ENCODE measurements around the gene MMP13. TPM values are rescaled to one million over a fixed set of nuclear protein-coding genes. Genes with fewer than 3 reads are reported as not detected.

Gene MMP13
- total and polyA plus RNA-seq, 9 of the 15 experiments (the other 6 are each of a cell fraction or from before 2014, with no cell fraction given), result not detected

DNA sequence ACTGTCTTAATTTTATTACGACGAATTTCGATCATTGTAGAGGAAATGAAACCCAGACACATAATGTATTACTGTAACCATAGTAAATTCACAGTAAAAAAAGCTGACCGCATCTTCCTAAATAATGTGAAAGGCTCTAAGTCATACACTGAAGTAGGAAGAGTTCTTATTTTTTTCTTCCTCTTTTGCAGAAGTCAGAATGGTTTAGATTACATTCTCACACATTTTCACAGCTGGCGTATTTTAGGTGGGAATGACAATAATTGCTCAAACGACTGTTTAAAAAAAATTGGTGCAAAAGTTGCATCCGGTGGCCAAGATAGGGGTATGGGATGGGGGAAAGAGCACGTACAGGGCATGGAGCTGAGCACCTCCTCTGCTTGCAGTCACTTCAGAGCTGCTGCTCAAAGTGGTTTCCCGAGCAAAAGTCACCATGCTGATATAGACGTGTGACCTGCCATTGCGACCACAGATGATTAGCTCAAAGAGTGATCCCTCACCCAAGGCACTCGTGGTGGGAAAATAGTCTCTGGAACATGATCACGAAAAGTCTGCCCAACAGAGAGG is 35.3 kb downstream of the MMP13 start:
- Histone ChIP-seq H3K9me3 (replicated peaks; ENCODE audit: control insufficient read depth, insufficient read depth, low read depth, low read length) (no peaks in the 10 kb centered on the region), H3K27ac (ENCODE audit: extremely low read depth, low read depth, low read length) (no peak overlapping the region), H3K79me2 (ENCODE audit: control insufficient read depth, insufficient read depth, low read length) (no peaks in the 10 kb centered on the region), H2AFZ (ENCODE audit: low read depth, low read length) (no peak overlapping the region), H3K4me1 (replicated peaks in 1 of 2; ENCODE audit: control insufficient read depth in 2 of 2, insufficient read depth in 2 of 2, low read length in 2 of 2) (no peaks in the 10 kb centered on the region), H4K20me1 (replicated peaks; ENCODE audit: control insufficient read depth, insufficient read depth, low read length) (no peaks in the 10 kb centered on the region), H3K9me1 (ENCODE audit: control insufficient read depth, insufficient read depth, low read length) (no peaks in the 10 kb centered on the region), H3K36me3 (ENCODE audit: control insufficient read depth, insufficient read depth, low read length) (no peaks in the 10 kb centered on the region), H3K4me2 (ENCODE audit: insufficient read depth, low read length) (no peak overlapping the region), H3K4me3 (no peak overlapping the region), H3K9ac (ENCODE audit: insufficient read depth in 1 of 2, low read depth in 2 of 2, low read length in 2 of 2) (no peak overlapping the region), H3K27me3 (ENCODE audit: control insufficient read depth in 2 of 2, insufficient read depth in 2 of 2, low read length in 2 of 2) (no peaks in the 10 kb centered on the region)
- DNase-seq (ENCODE audit: extremely low read depth in 1 of 4, low spot score in 3 of 4) (no peak), FAIRE-seq (no peak), ATAC-seq (no peak)
- POLR2A ChIA-PET, result interaction anchor here (0.7 kb wide), 1 partner anchor 14 kb away, joined by 4 read pairs; no protein-coding TSS in a partner anchor
- TF ChIP-seq, protein P1, sequence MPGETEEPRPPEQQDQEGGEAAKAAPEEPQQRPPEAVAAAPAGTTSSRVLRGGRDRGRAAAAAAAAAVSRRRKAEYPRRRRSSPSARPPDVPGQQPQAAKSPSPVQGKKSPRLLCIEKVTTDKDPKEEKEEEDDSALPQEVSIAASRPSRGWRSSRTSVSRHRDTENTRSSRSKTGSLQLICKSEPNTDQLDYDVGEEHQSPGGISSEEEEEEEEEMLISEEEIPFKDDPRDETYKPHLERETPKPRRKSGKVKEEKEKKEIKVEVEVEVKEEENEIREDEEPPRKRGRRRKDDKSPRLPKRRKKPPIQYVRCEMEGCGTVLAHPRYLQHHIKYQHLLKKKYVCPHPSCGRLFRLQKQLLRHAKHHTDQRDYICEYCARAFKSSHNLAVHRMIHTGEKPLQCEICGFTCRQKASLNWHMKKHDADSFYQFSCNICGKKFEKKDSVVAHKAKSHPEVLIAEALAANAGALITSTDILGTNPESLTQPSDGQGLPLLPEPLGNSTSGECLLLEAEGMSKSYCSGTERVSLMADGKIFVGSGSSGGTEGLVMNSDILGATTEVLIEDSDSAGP (CRISPR knock-in tag; IDR thresholded peaks at IDR 0.05), result no peak
- TF ChIP-seq ZFP1 (CRISPR knock-in tag; IDR thresholded peaks at IDR 0.05) (no peak), ARID2 (IDR thresholded peaks at IDR 0.05) (no peak), ARNT (IDR thresholded peaks at IDR 0.05) (no peak), MYNN (IDR thresholded peaks at IDR 0.05) (no peak), MYNN (CRISPR knock-in tag; IDR thresholded peaks at IDR 0.05) (no peak), ZNF589 (CRISPR knock-in tag; IDR thresholded peaks at IDR 0.05; ENCODE audit: low read depth) (no peak), EGR1 (conservative IDR thresholded peaks at IDR 0.05) (no peak), SNIP1 (IDR thresholded peaks at IDR 0.05; ENCODE audit: low read depth) (no peak), SPI1 (IDR thresholded peaks at IDR 0.05; ENCODE audit: borderline replicate concordance, low read depth, low read length) (no peak), NRF1 (conservative IDR thresholded peaks at IDR 0.05 in 1 of 2, IDR thresholded peaks at IDR 0.05 in 1 of 2) (no peak), BMI1 (IDR thresholded peaks at IDR 0.05; ENCODE audit: low read length) (no peak)
- TF ChIP-seq, protein P2, sequence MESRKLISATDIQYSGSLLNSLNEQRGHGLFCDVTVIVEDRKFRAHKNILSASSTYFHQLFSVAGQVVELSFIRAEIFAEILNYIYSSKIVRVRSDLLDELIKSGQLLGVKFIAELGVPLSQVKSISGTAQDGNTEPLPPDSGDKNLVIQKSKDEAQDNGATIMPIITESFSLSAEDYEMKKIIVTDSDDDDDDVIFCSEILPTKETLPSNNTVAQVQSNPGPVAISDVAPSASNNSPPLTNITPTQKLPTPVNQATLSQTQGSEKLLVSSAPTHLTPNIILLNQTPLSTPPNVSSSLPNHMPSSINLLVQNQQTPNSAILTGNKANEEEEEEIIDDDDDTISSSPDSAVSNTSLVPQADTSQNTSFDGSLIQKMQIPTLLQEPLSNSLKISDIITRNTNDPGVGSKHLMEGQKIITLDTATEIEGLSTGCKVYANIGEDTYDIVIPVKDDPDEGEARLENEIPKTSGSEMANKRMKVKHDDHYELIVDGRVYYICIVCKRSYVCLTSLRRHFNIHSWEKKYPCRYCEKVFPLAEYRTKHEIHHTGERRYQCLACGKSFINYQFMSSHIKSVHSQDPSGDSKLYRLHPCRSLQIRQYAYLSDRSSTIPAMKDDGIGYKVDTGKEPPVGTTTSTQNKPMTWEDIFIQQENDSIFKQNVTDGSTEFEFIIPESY (CRISPR knock-in tag; IDR thresholded peaks at IDR 0.05), result no peak
- TF ChIP-seq, protein P3, sequence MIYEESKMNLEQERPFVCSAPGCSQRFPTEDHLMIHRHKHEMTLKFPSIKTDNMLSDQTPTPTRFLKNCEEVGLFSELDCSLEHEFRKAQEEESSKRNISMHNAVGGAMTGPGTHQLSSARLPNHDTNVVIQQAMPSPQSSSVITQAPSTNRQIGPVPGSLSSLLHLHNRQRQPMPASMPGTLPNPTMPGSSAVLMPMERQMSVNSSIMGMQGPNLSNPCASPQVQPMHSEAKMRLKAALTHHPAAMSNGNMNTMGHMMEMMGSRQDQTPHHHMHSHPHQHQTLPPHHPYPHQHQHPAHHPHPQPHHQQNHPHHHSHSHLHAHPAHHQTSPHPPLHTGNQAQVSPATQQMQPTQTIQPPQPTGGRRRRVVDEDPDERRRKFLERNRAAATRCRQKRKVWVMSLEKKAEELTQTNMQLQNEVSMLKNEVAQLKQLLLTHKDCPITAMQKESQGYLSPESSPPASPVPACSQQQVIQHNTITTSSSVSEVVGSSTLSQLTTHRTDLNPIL (CRISPR knock-in tag; IDR thresholded peaks at IDR 0.05), result no peak
- TF ChIP-seq, protein P4, sequence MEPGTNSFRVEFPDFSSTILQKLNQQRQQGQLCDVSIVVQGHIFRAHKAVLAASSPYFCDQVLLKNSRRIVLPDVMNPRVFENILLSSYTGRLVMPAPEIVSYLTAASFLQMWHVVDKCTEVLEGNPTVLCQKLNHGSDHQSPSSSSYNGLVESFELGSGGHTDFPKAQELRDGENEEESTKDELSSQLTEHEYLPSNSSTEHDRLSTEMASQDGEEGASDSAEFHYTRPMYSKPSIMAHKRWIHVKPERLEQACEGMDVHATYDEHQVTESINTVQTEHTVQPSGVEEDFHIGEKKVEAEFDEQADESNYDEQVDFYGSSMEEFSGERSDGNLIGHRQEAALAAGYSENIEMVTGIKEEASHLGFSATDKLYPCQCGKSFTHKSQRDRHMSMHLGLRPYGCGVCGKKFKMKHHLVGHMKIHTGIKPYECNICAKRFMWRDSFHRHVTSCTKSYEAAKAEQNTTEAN (CRISPR knock-in tag; IDR thresholded peaks at IDR 0.05), result no peak
- under 1% methylated on average over 13 of the region's 13 CpGs for WGBS (ENCODE audit: insufficient coverage, low coverage, missing lambda C conversion rate)
- CTCF ChIA-PET (ENCODE audit: low intra/inter-chr PET ratio), result no interaction called here
- in situ Hi-C loops (cut with MboI) (no loop called here), intact Hi-C loops (cut with micrococcal nuclease) (no loop called here)
- no TSS peak for BruUV-seq (replicated peaks)

All from K562 (cell line).